ENCODE data around the gene CYB5R3.

Gene CYB5R3

DNA sequence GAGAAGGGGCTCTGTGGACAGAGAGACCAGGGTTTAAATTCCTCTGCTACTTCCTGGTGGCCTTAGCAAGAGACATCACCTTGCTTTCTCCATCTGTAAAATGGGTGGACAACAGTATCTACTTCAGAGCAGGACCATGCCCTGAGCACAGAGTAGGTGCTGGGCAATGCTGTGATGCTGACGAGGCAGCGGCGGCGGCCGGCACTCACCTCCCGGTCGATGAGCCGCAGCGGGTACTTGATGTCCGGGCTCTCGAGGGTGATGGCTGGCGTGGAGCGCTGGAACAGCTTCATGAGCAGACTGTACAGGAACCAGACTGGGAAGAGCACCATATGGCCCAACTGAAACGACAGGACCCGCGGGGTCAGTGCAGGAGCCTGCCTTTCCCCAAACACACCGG lies 12.7 kb downstream of the CYB5R3 start:
- Histone ChIP-seq H3K4me3 (no peak overlapping the region), H3K27ac (no peak overlapping the region), H3K36me3 (peaks cover 58% of the 10 kb centered on the region), H3K9ac (no peak overlapping the region), H4K20me1 (peaks cover 83% of the 10 kb centered on the region), H3K9me3 (no peaks in the 10 kb centered on the region), H3K4me1 (peaks cover 25% of the 10 kb centered on the region), H3K27me3 (no peaks in the 10 kb centered on the region), H3K4me2 (no peak overlapping the region)
- no peak for TF ChIP-seq Cebpa-rat (IDR thresholded peaks at IDR 0.05)

DNA sequence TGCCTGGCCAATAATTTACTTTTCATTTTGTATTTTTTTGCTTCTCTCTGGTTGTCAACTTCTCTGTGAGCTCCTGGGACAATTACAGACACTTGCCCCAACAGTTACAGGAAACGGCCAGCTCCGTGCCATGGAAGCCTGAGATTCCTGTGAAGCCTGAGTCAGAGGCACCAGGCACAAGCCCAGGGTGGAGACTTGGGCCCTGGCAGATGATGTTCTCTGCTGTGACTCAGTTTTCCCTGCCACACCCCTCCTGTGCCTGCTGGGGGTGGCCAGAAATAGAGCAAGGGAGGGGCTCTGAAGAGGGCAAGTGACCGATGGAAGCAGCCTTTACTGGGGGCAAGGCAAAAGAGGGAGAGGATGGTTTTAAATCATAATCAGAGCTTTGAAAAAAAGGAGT lies 13.7 kb downstream of the CYB5R3 start:
- Histone ChIP-seq H3K36me3 (peaks cover 68% of the 10 kb centered on the region), H3K9ac (no peak overlapping the region), H4K20me1 (peaks cover 78% of the 10 kb centered on the region), H3K27me3 (no peaks in the 10 kb centered on the region), H3K27ac (no peak overlapping the region), H3K4me1 (peaks cover 15% of the 10 kb centered on the region), H3K4me2 (no peak overlapping the region), H3K4me3 (no peak overlapping the region), H3K9me3 (no peaks in the 10 kb centered on the region)
- no peak for TF ChIP-seq Cebpa-rat (IDR thresholded peaks at IDR 0.05)

DNA sequence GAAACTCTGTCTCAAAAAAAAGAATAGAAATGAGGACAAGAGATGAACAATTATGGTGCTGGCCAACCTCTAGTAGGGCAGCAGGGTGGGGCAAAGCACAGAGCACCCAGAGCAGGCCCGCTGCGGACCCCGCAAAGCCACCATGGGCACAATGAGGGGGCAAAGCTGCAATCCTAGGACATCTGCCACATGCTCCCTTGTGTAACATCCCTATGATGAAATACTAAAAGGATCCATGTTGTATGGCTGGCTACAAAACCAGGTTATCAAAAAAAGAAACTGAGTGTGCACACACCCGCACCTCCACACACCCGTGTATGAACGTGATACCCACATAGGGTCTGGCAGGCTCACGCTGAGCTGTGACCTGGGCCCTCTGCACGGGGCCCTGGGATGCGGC lies 16.2 kb downstream of the CYB5R3 start:
- no peak overlapping the region for H3K27ac ChIP-seq
- no peak overlapping the region for H3K4me2 ChIP-seq
- no peak for TF ChIP-seq Cebpa-rat (IDR thresholded peaks at IDR 0.05)
- H3K27me3 ChIP-seq, result no peaks in the 10 kb centered on the region
- peaks cover 93% of the 10 kb centered on the region for H3K36me3 ChIP-seq
- no peak overlapping the region for H3K4me3 ChIP-seq
- H4K20me1 ChIP-seq, result peaks cover 57% of the 10 kb centered on the region
- no peaks in the 10 kb centered on the region for H3K4me1 ChIP-seq
- no peak overlapping the region for H3K9ac ChIP-seq
- no peaks in the 10 kb centered on the region for H3K9me3 ChIP-seq

DNA sequence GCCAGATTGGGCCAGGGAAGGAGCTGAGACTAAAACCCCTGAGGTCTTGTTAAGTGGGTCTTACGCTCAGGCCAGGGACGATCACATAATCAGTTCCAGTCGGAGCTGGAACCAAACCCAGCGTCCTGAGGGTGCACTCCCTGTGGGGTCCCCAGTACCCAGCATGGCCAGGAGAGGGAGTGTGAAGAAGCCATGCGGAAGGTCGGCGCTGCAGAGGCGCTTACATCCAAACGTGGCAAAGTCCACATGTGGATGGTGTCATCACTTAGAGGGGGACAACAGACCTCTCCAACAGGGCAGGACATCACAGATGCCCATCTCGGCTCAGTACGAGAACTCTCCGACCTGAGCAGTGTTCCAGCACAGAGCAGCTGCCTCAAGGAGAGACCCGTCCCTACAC lies 17.1 kb downstream of the CYB5R3 start:
- Histone ChIP-seq H3K27me3 (no peaks in the 10 kb centered on the region), H4K20me1 (peaks cover 48% of the 10 kb centered on the region), H3K27ac (no peak overlapping the region), H3K4me3 (no peak overlapping the region), H3K4me2 (no peak overlapping the region), H3K9me3 (no peaks in the 10 kb centered on the region), H3K4me1 (no peaks in the 10 kb centered on the region), H3K36me3 (peaks cover 95% of the 10 kb centered on the region), H3K9ac (no peak overlapping the region)
- no peak for TF ChIP-seq Cebpa-rat (IDR thresholded peaks at IDR 0.05)

DNA sequence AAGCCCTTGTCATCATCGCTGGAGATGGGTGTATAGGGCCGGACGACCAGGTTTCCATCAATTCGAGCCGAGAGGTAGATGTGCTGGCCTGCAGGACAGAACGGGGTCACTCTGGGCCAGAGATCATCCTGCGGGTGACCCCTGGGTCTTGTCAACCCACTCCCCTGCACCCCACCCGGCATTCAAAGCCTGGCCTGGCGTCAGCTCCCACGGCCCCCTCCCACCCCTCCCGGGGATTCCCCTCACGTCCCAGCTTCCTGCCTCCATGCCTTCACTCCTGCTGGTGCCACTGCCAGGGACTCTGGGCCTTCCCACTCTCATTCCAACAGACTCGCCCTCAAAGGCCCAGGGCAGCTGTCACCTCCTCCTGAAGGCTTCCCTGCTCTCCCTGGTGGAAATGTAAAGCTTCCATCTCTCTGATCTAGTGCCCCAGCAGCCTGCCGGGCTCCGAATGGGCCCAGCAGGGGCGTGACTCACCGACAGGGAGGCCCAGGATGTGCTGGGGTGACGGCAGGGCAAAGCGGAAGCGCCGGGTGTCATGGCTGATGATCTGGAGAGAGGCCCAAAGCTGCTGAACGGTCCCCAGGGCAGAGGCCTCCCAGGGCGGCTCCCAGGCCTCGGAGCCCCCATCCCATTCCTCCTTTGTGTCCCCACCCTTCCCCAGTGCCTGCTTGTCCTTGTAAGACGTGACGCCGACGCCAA lies 18.1 kb downstream of the CYB5R3 start:
- TF ChIP-seq Cebpa-rat (IDR thresholded peaks at IDR 0.05), result no peak
- Histone ChIP-seq H3K9me3 (no peaks in the 10 kb centered on the region), H3K4me1 (no peaks in the 10 kb centered on the region), H3K9ac (no peak overlapping the region), H3K4me3 (no peak overlapping the region), H4K20me1 (peaks cover 37% of the 10 kb centered on the region), H3K27ac (no peak overlapping the region), H3K27me3 (no peaks in the 10 kb centered on the region), H3K4me2 (no peak overlapping the region), H3K36me3 (peaks cover 95% of the 10 kb centered on the region)

DNA sequence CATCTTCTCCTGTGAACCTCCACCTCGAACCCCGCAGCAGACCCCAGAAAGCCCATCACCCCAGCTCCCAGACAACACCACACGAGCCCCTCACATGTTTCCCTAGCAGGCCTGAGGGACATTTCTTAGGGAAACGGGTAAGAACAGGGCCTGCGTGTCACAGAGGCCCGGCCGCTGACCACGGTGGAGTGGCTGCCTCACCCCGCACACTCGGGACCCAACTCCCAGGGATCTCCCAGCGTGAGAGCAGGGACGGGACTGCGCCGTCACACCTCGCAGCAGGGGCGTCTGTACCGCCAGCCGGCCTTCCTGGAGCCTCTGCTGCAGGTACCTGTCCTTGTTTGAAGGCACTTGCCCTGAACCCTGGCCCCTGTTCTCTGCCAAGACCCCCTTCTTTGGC lies 19.0 kb downstream of the CYB5R3 start:
- Histone ChIP-seq H3K4me2 (no peak overlapping the region), H4K20me1 (peaks cover 30% of the 10 kb centered on the region), H3K4me3 (no peak overlapping the region), H3K9ac (no peak overlapping the region), H3K27ac (no peak overlapping the region), H3K27me3 (no peaks in the 10 kb centered on the region), H3K36me3 (peaks cover 95% of the 10 kb centered on the region), H3K9me3 (no peaks in the 10 kb centered on the region), H3K4me1 (peaks cover 6% of the 10 kb centered on the region)
- TF ChIP-seq Cebpa-rat (IDR thresholded peaks at IDR 0.05), result no peak

DNA sequence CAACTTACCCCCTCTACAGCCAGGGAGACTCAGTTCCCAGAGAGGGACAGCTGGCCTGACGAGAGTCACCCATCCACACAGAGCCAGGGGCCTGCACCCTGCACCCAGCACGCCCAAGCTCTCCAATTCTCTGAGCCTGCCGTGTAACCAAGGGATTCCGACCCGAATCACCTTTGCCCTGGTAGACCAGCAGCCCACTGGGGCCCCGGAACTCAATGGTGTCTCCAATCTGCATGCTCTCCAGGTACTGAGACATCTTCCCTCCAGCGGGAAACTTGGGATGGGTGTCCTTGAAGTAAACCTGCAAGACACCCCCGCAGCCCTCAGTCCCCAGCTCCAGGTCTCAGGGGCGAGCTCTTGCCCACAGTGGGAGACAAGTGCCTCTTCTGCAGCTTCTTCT lies 21.2 kb downstream of the CYB5R3 start:
- Histone ChIP-seq H3K4me3 (no peak overlapping the region), H3K27ac (no peak overlapping the region), H3K4me2 (no peak overlapping the region), H4K20me1 (peaks cover 34% of the 10 kb centered on the region), H3K9me3 (no peaks in the 10 kb centered on the region), H3K27me3 (no peaks in the 10 kb centered on the region), H3K4me1 (peaks cover 28% of the 10 kb centered on the region), H3K9ac (no peak overlapping the region), H3K36me3 (peaks cover 84% of the 10 kb centered on the region)
- TF ChIP-seq Cebpa-rat (IDR thresholded peaks at IDR 0.05), result no peak

DNA sequence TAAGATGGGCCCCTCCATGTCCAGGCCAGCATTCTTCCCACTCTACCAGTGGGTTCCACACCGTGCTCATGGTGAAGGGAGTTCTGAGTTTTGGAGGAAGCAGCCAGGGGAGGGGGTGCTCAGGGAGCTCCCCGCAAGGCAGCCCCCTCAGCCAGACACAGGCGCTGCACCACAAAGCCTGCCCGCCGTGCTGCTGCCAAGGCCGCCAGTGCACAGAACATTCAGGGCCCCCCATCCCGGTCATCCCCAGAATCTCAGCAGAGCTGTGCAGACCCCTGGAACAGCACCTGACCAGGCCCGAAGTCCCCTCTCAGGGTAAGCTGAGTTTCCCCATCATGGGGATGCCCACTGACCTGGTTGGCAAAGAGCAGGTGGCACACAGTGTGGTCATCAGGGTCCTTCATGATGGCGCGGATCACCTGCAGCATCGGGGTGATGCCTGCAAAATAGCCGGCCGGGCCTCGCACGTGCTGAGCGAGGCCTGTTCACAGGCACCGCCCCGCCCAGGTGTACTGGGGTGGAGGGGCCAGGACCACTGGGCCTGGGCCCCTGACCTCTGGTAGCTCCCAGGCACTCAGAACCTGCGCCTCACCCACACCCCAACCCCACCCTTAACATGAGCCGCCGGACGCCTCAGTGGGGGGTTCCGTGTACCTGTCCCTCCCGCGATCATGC lies 22.1 kb downstream of the CYB5R3 start:
- Histone ChIP-seq H3K9ac (no peak overlapping the region), H3K4me2 (no peak overlapping the region), H3K27ac (no peak overlapping the region), H3K36me3 (peaks cover 75% of the 10 kb centered on the region), H3K9me3 (no peaks in the 10 kb centered on the region), H4K20me1 (peaks cover 35% of the 10 kb centered on the region), H3K4me1 (peaks cover 37% of the 10 kb centered on the region), H3K27me3 (no peaks in the 10 kb centered on the region), H3K4me3 (no peak overlapping the region)
- TF ChIP-seq Cebpa-rat (IDR thresholded peaks at IDR 0.05), result no peak

DNA sequence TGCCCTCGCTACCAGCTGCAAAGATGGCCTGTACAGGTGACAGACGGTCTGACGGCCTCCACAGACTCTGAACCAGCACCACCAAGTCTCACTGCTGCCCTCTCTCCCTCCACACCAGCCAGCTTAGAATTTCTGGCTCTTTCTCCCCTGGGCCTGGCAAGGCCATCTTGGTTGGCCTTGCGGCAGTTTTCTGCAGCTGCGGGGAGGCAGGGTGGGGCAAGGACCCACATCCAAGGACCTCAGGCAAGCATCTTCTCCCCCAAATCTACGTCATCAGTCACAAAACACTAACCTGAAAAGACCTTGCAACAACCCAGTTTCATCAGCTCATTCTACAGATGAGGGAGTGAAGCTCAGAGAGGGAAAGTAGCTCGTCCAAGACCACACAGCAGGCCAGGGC lies 22.8 kb downstream of the CYB5R3 start:
- TF ChIP-seq Cebpa-rat (IDR thresholded peaks at IDR 0.05), result no peak
- H3K4me2 ChIP-seq, result no peak overlapping the region
- no peaks in the 10 kb centered on the region for H3K9me3 ChIP-seq
- H3K4me3 ChIP-seq, result no peak overlapping the region
- H3K9ac ChIP-seq, result no peak overlapping the region
- H3K27ac ChIP-seq, result no peak overlapping the region
- peaks cover 44% of the 10 kb centered on the region for H3K4me1 ChIP-seq
- H4K20me1 ChIP-seq, result peaks cover 31% of the 10 kb centered on the region
- no peaks in the 10 kb centered on the region for H3K27me3 ChIP-seq
- peaks cover 68% of the 10 kb centered on the region for H3K36me3 ChIP-seq

DNA sequence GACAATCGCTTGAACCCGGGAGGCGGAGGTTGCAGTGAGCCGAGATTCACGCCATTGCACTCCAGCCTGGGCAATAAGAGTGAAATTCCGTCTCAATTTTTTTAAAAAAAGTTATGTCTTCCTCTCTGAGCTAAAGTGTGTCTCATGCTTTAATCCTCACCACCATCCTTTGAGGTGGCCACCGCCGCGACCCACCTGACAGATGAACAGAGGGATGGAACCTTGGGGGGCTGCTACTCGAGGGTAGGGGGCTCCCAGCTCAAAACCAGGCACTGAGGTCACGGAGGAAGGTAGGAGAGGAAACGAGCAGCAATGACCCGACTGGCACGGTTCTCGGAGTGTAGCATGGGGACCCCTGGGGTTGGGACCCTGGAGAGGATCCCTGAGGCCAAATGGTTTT lies 23.8 kb downstream of the CYB5R3 start:
- peak overlapping the region; percentile 76 for H3K4me2 ChIP-seq
- H3K36me3 ChIP-seq, result peaks cover 58% of the 10 kb centered on the region
- no peaks in the 10 kb centered on the region for H3K27me3 ChIP-seq
- no peak for TF ChIP-seq Cebpa-rat (IDR thresholded peaks at IDR 0.05)
- peaks cover 51% of the 10 kb centered on the region for H3K4me1 ChIP-seq
- no peak overlapping the region for H3K27ac ChIP-seq
- no peak overlapping the region for H3K9ac ChIP-seq
- H3K9me3 ChIP-seq, result no peaks in the 10 kb centered on the region
- H4K20me1 ChIP-seq, result peaks cover 35% of the 10 kb centered on the region
- no peak overlapping the region for H3K4me3 ChIP-seq

All from BLaER1 (cell line).